ENCODE measurements around the gene SLIT3.

Gene SLIT3

GRCh38 chr5:168712280-168712924, 588.5 kb downstream of the SLIT3 start:
- DNase-seq = no peak

GRCh38 chr5:168710706-168711105, 590.2 kb downstream of the SLIT3 start:
- no peak for DNase-seq

- DNase-seq = no peak
Measured at GRCh38 chr5:168707716-168708695, 592.9 kb downstream of the SLIT3 start.

GRCh38 chr5:168706655-168707069, 594.3 kb downstream of the SLIT3 start:
- DNase-seq = peak; percentile 57

- no peak for DNase-seq
Measured at GRCh38 chr5:168705321-168705720, 595.6 kb downstream of the SLIT3 start.

- no peak for DNase-seq
Measured at GRCh38 chr5:168702511-168702910, 598.4 kb downstream of the SLIT3 start.

- no peak for DNase-seq
Measured at GRCh38 chr5:168701641-168702040, 599.3 kb downstream of the SLIT3 start.

GRCh38 chr5:168699002-168699401, 601.9 kb downstream of the SLIT3 start:
- DNase-seq = no peak

- no peak for DNase-seq
Measured at GRCh38 chr5:168697034-168697720, 603.8 kb downstream of the SLIT3 start.

- DNase-seq = no peak
Measured at GRCh38 chr5:168696611-168697010, 604.3 kb downstream of the SLIT3 start.

GRCh38 chr5:168695301-168695835, 605.6 kb downstream of the SLIT3 start:
- DNase-seq = no peak

- no peak for DNase-seq
Measured at GRCh38 chr5:168694289-168694688, 606.6 kb downstream of the SLIT3 start.

GRCh38 chr5:168693883-168694282, 607.1 kb downstream of the SLIT3 start:
- no peak for DNase-seq

GRCh38 chr5:168693297-168693696, 607.6 kb downstream of the SLIT3 start:
- no peak for DNase-seq

GRCh38 chr5:168691891-168692290, 609.0 kb downstream of the SLIT3 start:
- no peak for DNase-seq

GRCh38 chr5:168689260-168689659, 611.7 kb downstream of the SLIT3 start:
- DNase-seq = no peak

GRCh38 chr5:168686837-168687236, 614.1 kb downstream of the SLIT3 start:
- DNase-seq = no peak

GRCh38 chr5:168685566-168685965, 615.4 kb downstream of the SLIT3 start:
- DNase-seq = no peak

GRCh38 chr5:168683927-168684295, 617.0 kb downstream of the SLIT3 start:
- DNase-seq = no peak

GRCh38 chr5:168683247-168683926, 617.6 kb downstream of the SLIT3 start:
- DNase-seq = no peak

- DNase-seq = no peak
Measured at GRCh38 chr5:168681556-168682183, 619.3 kb downstream of the SLIT3 start.

GRCh38 chr5:168680395-168680794, 620.5 kb downstream of the SLIT3 start:
- DNase-seq = no peak

All from NCI-H1694 treated with DMSO at 0.1 percent for 48 hours (cell line).